K562 (cell line): ENCODE data around the gene PTTG1IP. TPM values are rescaled to one million over a fixed set of nuclear protein-coding genes. Genes with fewer than 3 reads are reported as not detected.

Experiments used
- ATAC-seq: fragments of 200-7000 bp; cut with Tn5 transposase; 3 replicates; pipeline ENCODE4 v1.9.1; 2020; ENCODE audit warnings: moderate library complexity
- BruUV-seq: library from RNA; stranded (reverse); fragments of 400-500 nt; replicated peaks from 2 replicates; lab custom pipeline; 2021; lab: Mats Ljungman, UMichigan
- CTCF ChIA-PET: fragments of 300-600 bp; formaldehyde crosslinking; extraction: SDS; loops from one replicate; lab custom pipeline; 2021; ENCODE audit warnings: low intra/inter-chr PET ratio; lab: Yijun Ruan, JAX
- POLR2A ChIA-PET: fragments of 300-600, 350-650 bp; sonication (Branson Sonifier 250); formaldehyde crosslinking; extraction: SDS; loops from one replicate; lab custom pipeline; 2021; ENCODE audit warnings: antibody characterized with exemption, inconsistent platforms; lab: Yijun Ruan, JAX
- DNase-seq, 4 experiments: peaks; one replicate each; pipeline versions ENCODE4 v3.0.0 to v3.0.0-alpha.2; 2011 to 2018; ENCODE audit warnings: low spot score in 3 of 4, mixed read lengths in 3 of 4; ENCODE audit errors: extremely low read depth in 1 of 4
- FAIRE-seq: peaks from 2 replicates; lab custom pipeline; 2011; peaks lifted over from hg19 to GRCh38; lab: Jason Lieb, UNC
- H2AFZ ChIP-seq: 2 replicates; pipeline ENCODE4 v1.6.0; 2011; ENCODE audit warnings: low read depth, low read length, control low read depth, inconsistent platforms
- H3K27ac ChIP-seq: fragments of 200-600 bp; 3 replicates; pipeline ENCODE4 v1.8.0; 2011; ENCODE audit warnings: low read depth, mild to moderate bottlenecking, control low read depth, inconsistent platforms, low read length, moderate library complexity, mixed read lengths; ENCODE audit errors: extremely low read depth
- H3K27me3 ChIP-seq, 2 experiments: fragments of 300-600 bp in 1 of 2; 2 replicates in 1 of 2; 3 replicates in 1 of 2; pipeline versions ENCODE4 v1.6.0 to v1.8.0; 2011; ENCODE audit warnings: inconsistent platforms in 2 of 2, low read length in 2 of 2, mild to moderate bottlenecking in 1 of 2, mixed read lengths in 1 of 2, moderate library complexity in 1 of 2; ENCODE audit not compliant: control insufficient read depth in 2 of 2, insufficient read depth in 2 of 2
- H3K36me3 ChIP-seq: fragments of 300-600 bp; 3 replicates; pipeline ENCODE4 v1.8.0; 2011; ENCODE audit warnings: mild to moderate bottlenecking, low read length, inconsistent platforms; ENCODE audit not compliant: control insufficient read depth, insufficient read depth
- H3K4me1 ChIP-seq, 2 experiments: fragments of 200-600 bp in 1 of 2; replicated peaks in 1 of 2; 2 replicates in 1 of 2; 3 replicates in 1 of 2; pipeline versions ENCODE4 v1.5.1 to v1.8.0; 2011; ENCODE audit warnings: inconsistent platforms in 2 of 2, low read length in 2 of 2, mild to moderate bottlenecking in 1 of 2, mixed read lengths in 1 of 2, moderate library complexity in 1 of 2; ENCODE audit not compliant: control insufficient read depth in 2 of 2, insufficient read depth in 2 of 2
- H3K4me2 ChIP-seq: 2 replicates; pipeline ENCODE4 v1.6.1; 2011; ENCODE audit warnings: low read length, control low read depth, inconsistent platforms, mixed read lengths; ENCODE audit not compliant: insufficient read depth
- H3K4me3 ChIP-seq: fragments of 200-600 bp; sonication (generic), shearing (Covaris generic); 2 replicates; pipeline ENCODE4 v1.5.1; 2016; ENCODE audit warnings: control low read depth, inconsistent platforms
- H3K79me2 ChIP-seq: fragments of 200-600 bp; 3 replicates; pipeline ENCODE4 v1.8.0; 2011; ENCODE audit warnings: low read length, inconsistent platforms; ENCODE audit not compliant: control insufficient read depth, insufficient read depth
- H3K9ac ChIP-seq, 2 experiments: 2 replicates each; pipeline versions ENCODE4 v1.6.0 to v1.6.1; 2011; ENCODE audit warnings: low read depth in 2 of 2, low read length in 2 of 2, control low read depth in 1 of 2, inconsistent platforms in 1 of 2, mild to moderate bottlenecking in 1 of 2, mixed read lengths in 1 of 2; ENCODE audit not compliant: insufficient read depth in 1 of 2
- H3K9me1 ChIP-seq: one replicate; pipeline ENCODE4 v1.6.0; 2011; ENCODE audit warnings: inconsistent platforms, mild to moderate bottlenecking, low read length, moderate library complexity; ENCODE audit not compliant: control insufficient read depth, insufficient read depth
- H3K9me3 ChIP-seq: replicated peaks from 2 replicates; pipeline ENCODE4 v1.5.1; 2011; ENCODE audit warnings: low read depth, low read length, inconsistent platforms; ENCODE audit not compliant: control insufficient read depth, insufficient read depth
- H4K20me1 ChIP-seq: replicated peaks from 2 replicates; pipeline ENCODE4 v1.6.1; 2011; ENCODE audit warnings: low read length, inconsistent platforms, mixed read lengths; ENCODE audit not compliant: control insufficient read depth, insufficient read depth
- ATF1 ChIP-seq, 2 experiments: fragments of 450-650 bp in 1 of 2; IDR thresholded peaks; 2 replicates each; pipeline ENCODE4 v1.6.1; 2016; ENCODE audit warnings: missing compliant biosample characterization in 1 of 2, missing genetic modification characterization in 1 of 2
- GATA2 ChIP-seq: sonication (generic); formaldehyde crosslinking; IDR thresholded peaks from 2 replicates; pipeline ENCODE4 v1.4.0; 2020; ENCODE audit warnings: mild to moderate bottlenecking, missing genetic modification reagents
- HDGF ChIP-seq: fragments of 450-650 bp; IDR thresholded peaks from 2 replicates; pipeline ENCODE4 v1.6.1; 2016
- KAT2B ChIP-seq: IDR thresholded peaks from one replicate; pipeline ENCODE4 v1.6.1; 2012; ENCODE audit warnings: low read depth, mild to moderate bottlenecking, control low read depth, inconsistent platforms, low read length, moderate library complexity
- MCM5 ChIP-seq: fragments of 450-650 bp; IDR thresholded peaks from 2 replicates; pipeline ENCODE4 v1.6.1; 2016; ENCODE audit warnings: low read depth
- NR2C2 ChIP-seq, 2 experiments: fragments of 200-800 bp in 1 of 2; sonication (Bioruptor generic) in 1 of 2; sonication (generic) in 1 of 2; formaldehyde crosslinking in 1 of 2; IDR thresholded peaks; 2 replicates each; pipeline versions ENCODE4 v1.6.1 to v1.8.0; 2016 to 2022; ENCODE audit warnings: mild to moderate bottlenecking in 1 of 2, missing compliant biosample characterization in 1 of 2, missing genetic modification characterization in 1 of 2, missing genetic modification reagents in 1 of 2
- PML ChIP-seq: IDR thresholded peaks from 2 replicates; pipeline ENCODE4 v1.6.1; 2012; ENCODE audit warnings: low read length, inconsistent platforms
- RBM39 ChIP-seq: fragments of 200-400 bp; formaldehyde crosslinking; optimal IDR thresholded peaks from 2 replicates; pipeline ENCODE3; 2018; ENCODE audit warnings: low read depth, low read length
- SETDB1 ChIP-seq: IDR thresholded peaks from one replicate; pipeline ENCODE4 v1.6.1; 2012; ENCODE audit warnings: low read length, control low read depth, inconsistent platforms
- U2AF2 ChIP-seq: fragments of 200-400 bp; formaldehyde crosslinking; optimal IDR thresholded peaks from 2 replicates; pipeline ENCODE3; 2017; ENCODE audit warnings: low read depth, mild to moderate bottlenecking, low read length
- ZNF165 ChIP-seq: fragments of 250-450 bp; sonication (Bioruptor Pico); IDR thresholded peaks from 2 replicates; pipeline ENCODE4 v1.4.0; 2020; ENCODE audit warnings: borderline replicate concordance
- WGBS: fragments of 100-300 bp; shearing (Covaris generic); methylation state at CpG from one replicate; pipeline ENCODE4 v1.1.6; 2016; ENCODE audit warnings: low coverage, mixed read lengths; ENCODE audit not compliant: insufficient coverage; ENCODE audit errors: missing lambda C conversion rate; 5-methylcytosine and 5-hydroxymethylcytosine counted together
- in situ Hi-C: fragments of 300-500 bp; cut with MboI; formaldehyde crosslinking; loops from 4 replicates; pipeline ENCODE4 v1.15.0; 2018; ENCODE audit warnings: inconsistent platforms, mixed read lengths
- intact Hi-C: fragments of 100-400 bp; cut with micrococcal nuclease; formaldehyde crosslinking; loops from 2 replicates; pipeline ENCODE4 v1.14.2; 2022
- polyA plus RNA-seq, 8 experiments: library from polyadenylated mRNA; depleted of rRNA in 4 of 8; stranded (reverse) in 5 of 8; unstranded in 3 of 8; fragments of >200 nt; fragmentation: Nextera tagmentation in 2 of 8; fragmentation: Illumina TruSeq in 1 of 8; extraction: Ambion mirVana in 2 of 8; extraction: Trizol in 1 of 8; gene quantifications; 2 replicates each; pipeline versions ENCODE4 v1.2.1 to v1.2.3, GENCODE V29; 2011 to 2014; ENCODE audit warnings: inconsistent platforms in 1 of 8, missing spikeins in 1 of 8
- total RNA-seq, 7 experiments: library from RNA; depleted of rRNA in 6 of 7; stranded (reverse); fragments of >200 nt in 6 of 7; fragmentation: Illumina TruSeq in 2 of 7; extraction: Trizol in 2 of 7; gene quantifications; 2 replicates each; pipeline versions ENCODE4 v1.2.1 to v1.2.3, GENCODE V29; 2011 to 2021; ENCODE audit warnings: low replicate concordance in 1 of 7
- TF ChIP-seq, protein P1 (sequence below): fragments of 150-350 bp; IDR thresholded peaks from 2 replicates; pipeline ENCODE4 v1.6.1; 2014; ENCODE audit warnings: low read depth, mild to moderate bottlenecking, low read length, borderline replicate concordance
- TF ChIP-seq, protein P2 (sequence below): sonication (generic); formaldehyde crosslinking; IDR thresholded peaks from 2 replicates; pipeline ENCODE4 v1.8.0; 2023; ENCODE audit warnings: mild to moderate bottlenecking, missing genetic modification reagents

PTTG1IP gene
- total and polyA plus RNA-seq, 9 of the 15 experiments (the other 6 are each of a cell fraction or from before 2014, with no cell fraction given): 5.0 to 99.3 (median 82.4) TPM

DNA sequence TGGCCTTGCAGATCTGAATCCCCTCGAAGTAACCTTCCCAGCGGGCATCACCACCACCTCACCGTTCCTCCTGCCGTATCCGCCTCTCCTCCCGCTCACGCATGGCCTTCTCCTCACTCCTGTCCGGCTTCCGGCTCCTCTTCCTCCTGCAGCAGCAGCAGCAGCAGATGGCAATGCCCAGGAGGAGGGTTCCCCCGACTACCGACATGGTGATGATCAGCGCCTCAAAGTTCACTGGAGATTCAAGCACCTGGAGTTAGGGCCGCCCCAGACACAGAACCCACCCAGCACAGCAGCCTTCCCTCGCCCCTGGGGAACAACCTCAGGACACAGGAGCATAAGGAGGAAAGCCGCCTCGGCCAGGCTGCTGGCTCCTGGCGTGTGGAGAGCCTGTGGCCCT lies 17.4 kb downstream of the PTTG1IP start:
- ATAC-seq (no peak), FAIRE-seq (no peak), DNase-seq (no peak)
- Histone ChIP-seq H3K4me3 (no peak overlapping the region), H3K27me3 (no peaks in the 10 kb centered on the region), H3K9me1 (peaks cover 6% of the 10 kb centered on the region), H2AFZ (no peak overlapping the region), H3K79me2 (peaks cover 27% of the 10 kb centered on the region), H4K20me1 (no peaks in the 10 kb centered on the region; the same call in 1 of the 2 replicates), H3K27ac (no peak overlapping the region), H3K9ac (peak overlapping the region in 1 of 2 experiments; percentile 39; a peak in 2 of 4 replicates), H3K9me3 (no peaks in the 10 kb centered on the region), H3K36me3 (peaks cover 82% of the 10 kb centered on the region), H3K4me2 (no peak overlapping the region), H3K4me1 (peaks cover 35 to 51% of the 10 kb centered on the region in 2 experiments)
- ChIA-PET CTCF (no interaction called here), POLR2A (interaction anchor here (0.6 to 1.5 kb wide), 5 partner anchors 11 to 20 kb away, joined by 3 to 6 read pairs (median 4); partner anchors contain the start of gene PTTG1IP)
- intact Hi-C loops (no loop called here), in situ Hi-C loops (no loop called here)
- no TSS peak for BruUV-seq
- WGBS: 95% methylated on average over 15 of the region's 17 CpGs
- TF ChIP-seq, protein P1, sequence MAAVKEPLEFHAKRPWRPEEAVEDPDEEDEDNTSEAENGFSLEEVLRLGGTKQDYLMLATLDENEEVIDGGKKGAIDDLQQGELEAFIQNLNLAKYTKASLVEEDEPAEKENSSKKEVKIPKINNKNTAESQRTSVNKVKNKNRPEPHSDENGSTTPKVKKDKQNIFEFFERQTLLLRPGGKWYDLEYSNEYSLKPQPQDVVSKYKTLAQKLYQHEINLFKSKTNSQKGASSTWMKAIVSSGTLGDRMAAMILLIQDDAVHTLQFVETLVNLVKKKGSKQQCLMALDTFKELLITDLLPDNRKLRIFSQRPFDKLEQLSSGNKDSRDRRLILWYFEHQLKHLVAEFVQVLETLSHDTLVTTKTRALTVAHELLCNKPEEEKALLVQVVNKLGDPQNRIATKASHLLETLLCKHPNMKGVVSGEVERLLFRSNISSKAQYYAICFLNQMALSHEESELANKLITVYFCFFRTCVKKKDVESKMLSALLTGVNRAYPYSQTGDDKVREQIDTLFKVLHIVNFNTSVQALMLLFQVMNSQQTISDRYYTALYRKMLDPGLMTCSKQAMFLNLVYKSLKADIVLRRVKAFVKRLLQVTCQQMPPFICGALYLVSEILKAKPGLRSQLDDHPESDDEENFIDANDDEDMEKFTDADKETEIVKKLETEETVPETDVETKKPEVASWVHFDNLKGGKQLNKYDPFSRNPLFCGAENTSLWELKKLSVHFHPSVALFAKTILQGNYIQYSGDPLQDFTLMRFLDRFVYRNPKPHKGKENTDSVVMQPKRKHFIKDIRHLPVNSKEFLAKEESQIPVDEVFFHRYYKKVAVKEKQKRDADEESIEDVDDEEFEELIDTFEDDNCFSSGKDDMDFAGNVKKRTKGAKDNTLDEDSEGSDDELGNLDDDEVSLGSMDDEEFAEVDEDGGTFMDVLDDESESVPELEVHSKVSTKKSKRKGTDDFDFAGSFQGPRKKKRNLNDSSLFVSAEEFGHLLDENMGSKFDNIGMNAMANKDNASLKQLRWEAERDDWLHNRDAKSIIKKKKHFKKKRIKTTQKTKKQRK: no peak
- TF ChIP-seq NR2C2 (CRISPR knock-in tag; IDR thresholded peaks at IDR 0.05) (no peak), NR2C2 (tag; IDR thresholded peaks at IDR 0.05) (no peak), U2AF2 (no peak), ZNF165 (CRISPR knock-in tag) (no peak), ATF1 (CRISPR knock-in tag; IDR thresholded peaks at IDR 0.05) (no peak), ATF1 (tag; IDR thresholded peaks at IDR 0.05) (no peak), KAT2B (no peak), PML (no peak), RBM39 (no peak), GATA2 (CRISPR knock-in tag) (no peak), HDGF (no peak), SETDB1 (no peak), MCM5 (no peak)
- TF ChIP-seq, protein P2, sequence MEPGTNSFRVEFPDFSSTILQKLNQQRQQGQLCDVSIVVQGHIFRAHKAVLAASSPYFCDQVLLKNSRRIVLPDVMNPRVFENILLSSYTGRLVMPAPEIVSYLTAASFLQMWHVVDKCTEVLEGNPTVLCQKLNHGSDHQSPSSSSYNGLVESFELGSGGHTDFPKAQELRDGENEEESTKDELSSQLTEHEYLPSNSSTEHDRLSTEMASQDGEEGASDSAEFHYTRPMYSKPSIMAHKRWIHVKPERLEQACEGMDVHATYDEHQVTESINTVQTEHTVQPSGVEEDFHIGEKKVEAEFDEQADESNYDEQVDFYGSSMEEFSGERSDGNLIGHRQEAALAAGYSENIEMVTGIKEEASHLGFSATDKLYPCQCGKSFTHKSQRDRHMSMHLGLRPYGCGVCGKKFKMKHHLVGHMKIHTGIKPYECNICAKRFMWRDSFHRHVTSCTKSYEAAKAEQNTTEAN (CRISPR knock-in tag): no peak
